ENCODE data around the gene WDFY4.

Gene WDFY4

GRCh38 chr10:48771234-48771633 is 86.6 kb downstream of the WDFY4 start:
- no peak for DNase-seq (ENCODE audit: low read depth)

GRCh38 chr10:48772059-48772458 is 87.4 kb downstream of the WDFY4 start:
- DNase-seq (ENCODE audit: low read depth) = no peak

GRCh38 chr10:48773580-48773979 is 88.9 kb downstream of the WDFY4 start:
- DNase-seq (ENCODE audit: low read depth) = no peak

GRCh38 chr10:48774416-48775205 is 89.9 kb downstream of the WDFY4 start:
- DNase-seq (ENCODE audit: low read depth) = no peak

GRCh38 chr10:48775206-48775517 is 90.5 kb downstream of the WDFY4 start:
- DNase-seq (ENCODE audit: low read depth) = no peak

GRCh38 chr10:48776005-48776522 is 91.4 kb downstream of the WDFY4 start:
- DNase-seq (ENCODE audit: low read depth) = no peak

- no peak for DNase-seq (ENCODE audit: low read depth)
These were observed 91.9 kb downstream of the WDFY4 start for GRCh38 chr10:48776528-48776927.

GRCh38 chr10:48777110-48777509 is 92.4 kb downstream of the WDFY4 start:
- DNase-seq (ENCODE audit: low read depth) = no peak

GRCh38 chr10:48778193-48778857 is 93.7 kb downstream of the WDFY4 start:
- no peak for DNase-seq (ENCODE audit: low read depth)

- DNase-seq (ENCODE audit: low read depth) = no peak
These were observed 94.4 kb downstream of the WDFY4 start for GRCh38 chr10:48779077-48779476.

GRCh38 chr10:48779546-48780152 is 95.0 kb downstream of the WDFY4 start:
- DNase-seq (ENCODE audit: low read depth) = no peak

GRCh38 chr10:48780341-48780740 is 95.7 kb downstream of the WDFY4 start:
- DNase-seq (ENCODE audit: low read depth) = no peak

GRCh38 chr10:48782386-48782785 is 97.7 kb downstream of the WDFY4 start:
- DNase-seq (ENCODE audit: low read depth) = no peak

GRCh38 chr10:48784031-48784430 is 99.4 kb downstream of the WDFY4 start:
- no peak for DNase-seq (ENCODE audit: low read depth)

GRCh38 chr10:48785796-48786195 is 101.1 kb downstream of the WDFY4 start:
- DNase-seq (ENCODE audit: low read depth) = no peak

- DNase-seq (ENCODE audit: low read depth) = no peak
These were observed 102.1 kb downstream of the WDFY4 start for GRCh38 chr10:48786606-48787282.

- DNase-seq (ENCODE audit: low read depth) = no peak
These were observed 103.9 kb downstream of the WDFY4 start for GRCh38 chr10:48788554-48788953.

GRCh38 chr10:48789486-48790456 is 105.1 kb downstream of the WDFY4 start:
- no peak for DNase-seq (ENCODE audit: low read depth)

- no peak for DNase-seq (ENCODE audit: low read depth)
These were observed 105.9 kb downstream of the WDFY4 start for GRCh38 chr10:48790457-48791044.

GRCh38 chr10:48791267-48791928 is 106.7 kb downstream of the WDFY4 start:
- DNase-seq (ENCODE audit: low read depth) = no peak
